Uterus (tissue), 2 donors: ENCODE data around the gene PTPN13.

Source experiments
- CTCF ChIP-seq, 4 experiments: fragments of 200-600 bp in 2 of 4; fragments of 450-650 bp in 2 of 4; sonication (generic) in 2 of 4; IDR thresholded peaks; one replicate each; pipeline ENCODE4 v1.5.1; 2016 to 2019; ENCODE audit warnings: antibody characterized with exemption in 4 of 4, mild to moderate bottlenecking in 2 of 4, moderate library complexity in 1 of 4
- POLR2A ChIP-seq, 2 donors: fragments of 450-650 bp; IDR thresholded peaks; one replicate each; pipeline ENCODE4 v1.6.1; 2016; ENCODE audit warnings: antibody characterized with exemption in 2 of 2, mild to moderate bottlenecking in 1 of 2, moderate library complexity in 1 of 2

- no peak for TF ChIP-seq CTCF (IDR thresholded peaks at IDR 0.05)
- TF ChIP-seq POLR2A (IDR thresholded peaks at IDR 0.05), result no peak
Measured at GRCh38 chr4:86621435-86621834, 27.3 kb downstream of the PTPN13 start.
